Measurements from ENCODE around the gene KRTAP10-3. TPM values are rescaled to one million over a fixed set of nuclear protein-coding genes. Genes with fewer than 3 reads are reported as not detected.

The KRTAP10-3 gene
- total and polyA plus RNA-seq, 2 experiments from 2014 or later: not detected

DNA sequence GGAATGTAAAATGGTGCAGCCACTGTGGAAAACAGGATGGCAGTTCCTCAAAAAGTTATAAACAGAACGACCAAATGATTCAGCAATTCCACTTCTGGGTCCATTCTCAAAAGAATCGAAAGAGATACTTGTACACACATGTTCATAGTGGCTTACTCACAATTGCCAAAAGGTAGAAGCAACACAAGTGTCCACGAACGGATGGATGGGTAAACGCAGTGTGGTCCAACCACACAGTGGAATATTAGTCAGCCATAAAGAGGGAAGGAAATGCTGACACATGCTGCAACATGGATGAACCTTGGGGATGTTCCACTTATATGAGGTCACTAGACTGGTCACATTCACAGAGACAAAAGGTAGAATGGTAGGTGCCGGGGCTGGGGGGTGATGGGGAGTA is 23.9 kb downstream of the KRTAP10-3 start:
- H3K4me2 ChIP-seq: no peak overlapping the region
- no peaks in the 10 kb centered on the region for H3K36me3 Mint-ChIP-seq (ENCODE audit: low read depth)
- ATAC-seq: no peak
- no peaks in the 10 kb centered on the region for H3K4me1 ChIP-seq (ENCODE audit: insufficient read depth)
- no peak overlapping the region for H3K4me3 Mint-ChIP-seq
- H3K36me3 ChIP-seq (ENCODE audit: insufficient read depth): no peaks in the 10 kb centered on the region
- no peaks in the 10 kb centered on the region for H3K27me3 ChIP-seq (ENCODE audit: insufficient read depth)
- H3K27me3 Mint-ChIP-seq (ENCODE audit: insufficient read depth, low read depth, poor library complexity): peaks cover 8% of the 10 kb centered on the region
- H3K9me3 Mint-ChIP-seq: peaks cover 4% of the 10 kb centered on the region; the same call in 1 of the 3 replicates
- TF ChIP-seq CTCF (conservative IDR thresholded peaks at IDR 0.05; ENCODE audit: low read depth in 2 of 2) (no peak), EZH2 (IDR thresholded peaks at IDR 0.05; ENCODE audit: low read depth, unreplicated experiment) (no peak), EZH2phosphoT487 (IDR thresholded peaks at IDR 0.05; ENCODE audit: unreplicated experiment) (no peak), CREB1 (CRISPR knock-in tag; IDR thresholded peaks at IDR 0.05; ENCODE audit: low read depth) (no peak), POLR2AphosphoS5 (IDR thresholded peaks at IDR 0.05; ENCODE audit: low read depth) (no peak), NANOG (IDR thresholded peaks at IDR 0.05; ENCODE audit: borderline replicate concordance) (no peak), ETS1 (IDR thresholded peaks at IDR 0.05) (no peak), JUNB (IDR thresholded peaks at IDR 0.05; ENCODE audit: unreplicated experiment) (no peak), ZNF114 (CRISPR knock-in tag; IDR thresholded peaks at IDR 0.05) (no peak), ZNF331 (CRISPR knock-in tag; IDR thresholded peaks at IDR 0.05; ENCODE audit: low read depth) (no peak), STAT1 (IDR thresholded peaks at IDR 0.05; ENCODE audit: unreplicated experiment) (no peak)
- TF ChIP-seq, protein P1, sequence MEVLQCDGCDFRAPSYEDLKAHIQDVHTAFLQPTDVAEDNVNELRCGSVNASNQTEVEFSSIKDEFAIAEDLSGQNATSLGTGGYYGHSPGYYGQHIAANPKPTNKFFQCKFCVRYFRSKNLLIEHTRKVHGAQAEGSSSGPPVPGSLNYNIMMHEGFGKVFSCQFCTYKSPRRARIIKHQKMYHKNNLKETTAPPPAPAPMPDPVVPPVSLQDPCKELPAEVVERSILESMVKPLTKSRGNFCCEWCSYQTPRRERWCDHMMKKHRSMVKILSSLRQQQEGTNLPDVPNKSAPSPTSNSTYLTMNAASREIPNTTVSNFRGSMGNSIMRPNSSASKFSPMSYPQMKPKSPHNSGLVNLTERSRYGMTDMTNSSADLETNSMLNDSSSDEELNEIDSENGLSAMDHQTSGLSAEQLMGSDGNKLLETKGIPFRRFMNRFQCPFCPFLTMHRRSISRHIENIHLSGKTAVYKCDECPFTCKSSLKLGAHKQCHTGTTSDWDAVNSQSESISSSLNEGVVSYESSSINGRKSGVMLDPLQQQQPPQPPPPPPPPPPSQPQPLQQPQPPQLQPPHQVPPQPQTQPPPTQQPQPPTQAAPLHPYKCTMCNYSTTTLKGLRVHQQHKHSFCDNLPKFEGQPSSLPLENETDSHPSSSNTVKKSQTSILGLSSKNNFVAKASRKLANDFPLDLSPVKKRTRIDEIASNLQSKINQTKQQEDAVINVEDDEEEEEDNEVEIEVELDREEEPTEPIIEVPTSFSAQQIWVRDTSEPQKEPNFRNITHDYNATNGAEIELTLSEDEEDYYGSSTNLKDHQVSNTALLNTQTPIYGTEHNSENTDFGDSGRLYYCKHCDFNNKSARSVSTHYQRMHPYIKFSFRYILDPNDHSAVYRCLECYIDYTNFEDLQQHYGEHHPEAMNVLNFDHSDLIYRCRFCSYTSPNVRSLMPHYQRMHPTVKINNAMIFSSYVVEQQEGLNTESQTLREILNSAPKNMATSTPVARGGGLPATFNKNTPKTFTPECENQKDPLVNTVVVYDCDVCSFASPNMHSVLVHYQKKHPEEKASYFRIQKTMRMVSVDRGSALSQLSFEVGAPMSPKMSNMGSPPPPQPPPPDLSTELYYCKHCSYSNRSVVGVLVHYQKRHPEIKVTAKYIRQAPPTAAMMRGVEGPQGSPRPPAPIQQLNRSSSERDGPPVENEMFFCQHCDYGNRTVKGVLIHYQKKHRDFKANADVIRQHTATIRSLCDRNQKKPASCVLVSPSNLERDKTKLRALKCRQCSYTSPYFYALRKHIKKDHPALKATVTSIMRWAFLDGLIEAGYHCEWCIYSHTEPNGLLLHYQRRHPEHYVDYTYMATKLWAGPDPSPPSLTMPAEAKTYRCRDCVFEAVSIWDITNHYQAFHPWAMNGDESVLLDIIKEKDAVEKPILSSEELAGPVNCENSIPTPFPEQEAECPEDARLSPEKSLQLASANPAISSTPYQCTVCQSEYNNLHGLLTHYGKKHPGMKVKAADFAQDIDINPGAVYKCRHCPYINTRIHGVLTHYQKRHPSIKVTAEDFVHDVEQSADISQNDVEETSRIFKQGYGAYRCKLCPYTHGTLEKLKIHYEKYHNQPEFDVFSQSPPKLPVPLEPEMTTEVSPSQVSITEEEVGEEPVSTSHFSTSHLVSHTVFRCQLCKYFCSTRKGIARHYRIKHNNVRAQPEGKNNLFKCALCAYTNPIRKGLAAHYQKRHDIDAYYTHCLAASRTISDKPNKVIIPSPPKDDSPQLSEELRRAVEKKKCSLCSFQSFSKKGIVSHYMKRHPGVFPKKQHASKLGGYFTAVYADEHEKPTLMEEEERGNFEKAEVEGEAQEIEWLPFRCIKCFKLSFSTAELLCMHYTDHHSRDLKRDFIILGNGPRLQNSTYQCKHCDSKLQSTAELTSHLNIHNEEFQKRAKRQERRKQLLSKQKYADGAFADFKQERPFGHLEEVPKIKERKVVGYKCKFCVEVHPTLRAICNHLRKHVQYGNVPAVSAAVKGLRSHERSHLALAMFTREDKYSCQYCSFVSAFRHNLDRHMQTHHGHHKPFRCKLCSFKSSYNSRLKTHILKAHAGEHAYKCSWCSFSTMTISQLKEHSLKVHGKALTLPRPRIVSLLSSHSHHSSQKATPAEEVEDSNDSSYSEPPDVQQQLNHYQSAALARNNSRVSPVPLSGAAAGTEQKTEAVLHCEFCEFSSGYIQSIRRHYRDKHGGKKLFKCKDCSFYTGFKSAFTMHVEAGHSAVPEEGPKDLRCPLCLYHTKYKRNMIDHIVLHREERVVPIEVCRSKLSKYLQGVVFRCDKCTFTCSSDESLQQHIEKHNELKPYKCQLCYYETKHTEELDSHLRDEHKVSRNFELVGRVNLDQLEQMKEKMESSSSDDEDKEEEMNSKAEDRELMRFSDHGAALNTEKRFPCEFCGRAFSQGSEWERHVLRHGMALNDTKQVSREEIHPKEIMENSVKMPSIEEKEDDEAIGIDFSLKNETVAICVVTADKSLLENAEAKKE (CRISPR knock-in tag; IDR thresholded peaks at IDR 0.05): no peak
- TF ChIP-seq, protein P2, sequence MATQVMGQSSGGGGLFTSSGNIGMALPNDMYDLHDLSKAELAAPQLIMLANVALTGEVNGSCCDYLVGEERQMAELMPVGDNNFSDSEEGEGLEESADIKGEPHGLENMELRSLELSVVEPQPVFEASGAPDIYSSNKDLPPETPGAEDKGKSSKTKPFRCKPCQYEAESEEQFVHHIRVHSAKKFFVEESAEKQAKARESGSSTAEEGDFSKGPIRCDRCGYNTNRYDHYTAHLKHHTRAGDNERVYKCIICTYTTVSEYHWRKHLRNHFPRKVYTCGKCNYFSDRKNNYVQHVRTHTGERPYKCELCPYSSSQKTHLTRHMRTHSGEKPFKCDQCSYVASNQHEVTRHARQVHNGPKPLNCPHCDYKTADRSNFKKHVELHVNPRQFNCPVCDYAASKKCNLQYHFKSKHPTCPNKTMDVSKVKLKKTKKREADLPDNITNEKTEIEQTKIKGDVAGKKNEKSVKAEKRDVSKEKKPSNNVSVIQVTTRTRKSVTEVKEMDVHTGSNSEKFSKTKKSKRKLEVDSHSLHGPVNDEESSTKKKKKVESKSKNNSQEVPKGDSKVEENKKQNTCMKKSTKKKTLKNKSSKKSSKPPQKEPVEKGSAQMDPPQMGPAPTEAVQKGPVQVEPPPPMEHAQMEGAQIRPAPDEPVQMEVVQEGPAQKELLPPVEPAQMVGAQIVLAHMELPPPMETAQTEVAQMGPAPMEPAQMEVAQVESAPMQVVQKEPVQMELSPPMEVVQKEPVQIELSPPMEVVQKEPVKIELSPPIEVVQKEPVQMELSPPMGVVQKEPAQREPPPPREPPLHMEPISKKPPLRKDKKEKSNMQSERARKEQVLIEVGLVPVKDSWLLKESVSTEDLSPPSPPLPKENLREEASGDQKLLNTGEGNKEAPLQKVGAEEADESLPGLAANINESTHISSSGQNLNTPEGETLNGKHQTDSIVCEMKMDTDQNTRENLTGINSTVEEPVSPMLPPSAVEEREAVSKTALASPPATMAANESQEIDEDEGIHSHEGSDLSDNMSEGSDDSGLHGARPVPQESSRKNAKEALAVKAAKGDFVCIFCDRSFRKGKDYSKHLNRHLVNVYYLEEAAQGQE (IDR thresholded peaks at IDR 0.05; ENCODE audit: unreplicated experiment): no peak
- H3F3A ChIP-seq (replicated peaks; ENCODE audit: low read depth): no peaks in the 10 kb centered on the region
- no peaks in the 10 kb centered on the region for H3K79me2 ChIP-seq (replicated peaks; ENCODE audit: insufficient read depth)
- no peak overlapping the region for H2AFZ ChIP-seq
- H3K4me3 ChIP-seq: no peak overlapping the region
- no peak overlapping the region for H3K27ac ChIP-seq (ENCODE audit: low read depth)
- no peaks in the 10 kb centered on the region for H4K20me1 ChIP-seq (replicated peaks; ENCODE audit: insufficient read depth)
- no peaks in the 10 kb centered on the region for H3K9me2 ChIP-seq (ENCODE audit: insufficient read depth)
- peaks cover 3% of the 10 kb centered on the region; the same call in 2 of the 3 replicates for H3K4me1 Mint-ChIP-seq
- no peak overlapping the region for H3K27ac Mint-ChIP-seq
- no peak for DNase-seq (ENCODE audit: low spot score)

Data from GM23338 (cell line).